Epithelial cell of proximal tubule (primary cell): Measurements from ENCODE around the gene GP9. TPM values are rescaled to one million over a fixed set of nuclear protein-coding genes. Genes with fewer than 3 reads are reported as not detected.

Source experiments
- DNase-seq: peaks from one replicate; pipeline ENCODE4 v3.0.0-alpha.2; 2011; ENCODE audit warnings: low read depth
- H3K4me3 ChIP-seq: 2 replicates; pipeline ENCODE4 v1.5.1; 2011; ENCODE audit warnings: low read depth, mild to moderate bottlenecking, low read length
- CTCF ChIP-seq: conservative IDR thresholded peaks from 2 replicates; pipeline ENCODE4 v1.5.1; 2012; ENCODE audit warnings: low read depth, mild to moderate bottlenecking, low read length
- total RNA-seq: library from RNA; depleted of rRNA; stranded (reverse); fragments of >200 nt; gene quantifications from 2 replicates; pipeline ENCODE4 v1.2.3, GENCODE V29; 2015

The GP9 gene
- total RNA-seq, 1 donor from 2014 or later, result not detected

- DNase-seq, result no peak
- no peak overlapping the region for H3K4me3 ChIP-seq
- no peak for TF ChIP-seq CTCF
Observed at GRCh38 chr3:129040039-129040336, 20.6 kb upstream of the GP9 start.

GRCh38 chr3:129040579-129041300 is 19.8 kb upstream of the GP9 start:
- DNase-seq, result no peak
- no peak for TF ChIP-seq CTCF
- no peak overlapping the region for H3K4me3 ChIP-seq

- H3K4me3 ChIP-seq, result no peak overlapping the region
- no peak for DNase-seq
- TF ChIP-seq CTCF, result no peak
Observed at GRCh38 chr3:129045675-129046036, 14.9 kb upstream of the GP9 start.

- H3K4me3 ChIP-seq, result no peak overlapping the region
- no peak for TF ChIP-seq CTCF
- DNase-seq, result no peak
Observed at GRCh38 chr3:129046037-129046731, 14.4 kb upstream of the GP9 start.

GRCh38 chr3:129046732-129047552 is 13.6 kb upstream of the GP9 start:
- no peak for DNase-seq
- no peak for TF ChIP-seq CTCF
- H3K4me3 ChIP-seq, result no peak overlapping the region

GRCh38 chr3:129047553-129047839 is 13.1 kb upstream of the GP9 start:
- no peak for TF ChIP-seq CTCF
- no peak overlapping the region for H3K4me3 ChIP-seq
- DNase-seq, result no peak
